Right cardiac atrium (tissue), 5 donors: ENCODE data around the gene ARHGEF10L. TPM values are rescaled to one million over a fixed set of nuclear protein-coding genes. Genes with fewer than 3 reads are reported as not detected.

Experiments used
- ATAC-seq, 2 donors: fragments of 200-7000 bp; cut with Tn5 transposase; one replicate each; pipeline versions ENCODE4 v1.8.0 to v1.9.1; 2020; ENCODE audit warnings: moderate library complexity in 2 of 2, mild to moderate bottlenecking in 1 of 2
- DNase-seq, 3 donors: peaks; one replicate each; pipeline ENCODE4 v3.0.0-alpha.2; 2020
- H3K27ac ChIP-seq: one replicate; pipeline ENCODE4 v1.5.1; 2013; ENCODE audit warnings: mild to moderate bottlenecking, low read length, control low read depth, moderate library complexity
- H3K27me3 ChIP-seq: one replicate; pipeline ENCODE4 v1.6.1; 2013; ENCODE audit not compliant: control insufficient read depth, insufficient read depth
- H3K4me1 ChIP-seq: one replicate; pipeline ENCODE4 v1.6.1; 2013; ENCODE audit warnings: low read length; ENCODE audit not compliant: control insufficient read depth, insufficient read depth
- H3K4me3 ChIP-seq: one replicate; pipeline ENCODE4 v1.5.1; 2013; ENCODE audit warnings: low read length, control low read depth
- H3K9me3 ChIP-seq: one replicate; pipeline ENCODE4 v1.6.1; 2013; ENCODE audit warnings: low read length; ENCODE audit not compliant: control insufficient read depth
- WGBS: extraction: QIAGEN DNeasy Blood & Tissue Kit; methylation state at CpG from one replicate; pipeline ENCODE4 v1.1.7; 2013; 5-methylcytosine and 5-hydroxymethylcytosine counted together
- intact Hi-C, 4 donors: fragments of 100-400 bp; cut with DNase I; formaldehyde crosslinking; loops; one replicate each; pipeline versions ENCODE4 v1.11.0 to v1.14.0; 2022 to 2023
- polyA plus RNA-seq: library from polyadenylated mRNA; stranded (reverse); fragments of 200-250 nt; gene quantifications from one replicate; pipeline ENCODE4 v1.2.3, GENCODE V29; 2013
- total RNA-seq, 4 donors: library from RNA; stranded (reverse); fragmentation: NEBNext Ultra II Directional; extraction: Animal tissue kit (Norgen Biotek cat#: 25700); gene quantifications; one replicate each; pipeline ENCODE4 v1.2.1, GENCODE V29; 2021
- donor health status: healthy with polysubstance abuse.
- donor health status: DM: no; HTN: yes; CAD: no.
- donor health status: DM: no; HTN: no; CAD: no.
- donor health status: DM: no; HTN: yes; CAD: no; lungs with severe emphysema.
- donor health status: DM: yes; HTN: yes; CAD: no.

Gene ARHGEF10L
- total and polyA plus RNA-seq, 5 donors, result 42.6 to 56.4 (median 54.0) TPM

DNA sequence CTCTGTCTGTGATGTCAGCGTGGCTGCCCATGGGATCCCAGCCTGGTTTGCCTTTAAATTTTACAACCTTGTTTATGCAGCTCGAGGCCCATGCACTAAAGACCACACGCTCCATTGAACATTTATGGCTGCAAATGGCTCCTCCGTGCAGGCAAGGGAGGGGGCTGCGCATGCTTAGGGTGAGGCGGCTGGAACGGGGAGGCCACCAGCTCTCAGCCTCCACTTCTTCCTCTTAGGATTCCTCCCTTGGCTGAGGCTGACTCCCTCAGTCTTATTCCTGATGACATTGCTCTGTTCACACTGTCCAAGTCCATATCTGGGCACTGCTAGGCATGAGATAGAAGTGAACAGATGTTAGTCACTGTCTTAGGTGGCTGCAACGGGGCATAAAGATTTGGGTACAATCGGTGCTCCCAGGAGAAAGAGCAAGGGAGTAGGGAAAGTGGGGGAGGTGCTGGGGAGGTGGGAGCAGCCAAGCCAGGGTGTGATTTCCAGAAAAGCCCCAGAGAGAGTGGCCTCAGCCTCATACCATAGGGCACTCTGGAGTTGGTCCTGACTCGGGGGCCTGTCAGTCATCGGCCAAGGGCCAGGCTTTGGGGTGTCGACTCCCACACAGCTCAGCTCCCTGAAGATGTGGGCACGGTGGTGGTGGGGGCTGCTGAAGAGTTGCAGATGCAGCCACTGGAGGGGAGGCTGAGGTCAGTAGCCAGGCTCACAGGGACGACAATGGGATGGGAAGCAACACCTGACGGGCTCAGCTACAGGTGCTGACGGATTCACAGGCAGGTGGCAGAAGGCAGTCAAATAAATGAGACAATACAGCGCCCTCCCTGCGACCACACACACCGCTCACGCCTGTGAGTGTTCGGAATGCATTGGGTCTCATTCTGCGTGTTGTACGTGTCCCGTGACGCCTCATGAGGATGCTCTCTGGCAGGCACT, 178.4 kb downstream of the ARHGEF10L start:
- WGBS, result 79% methylated on average over 25 of the region's 25 CpGs
- no peak overlapping the region for H3K4me3 ChIP-seq
- peak in 1 of 3 donors; percentile 24 for DNase-seq
- no peak for ATAC-seq
- H3K27me3 ChIP-seq, result no peaks in the 10 kb centered on the region
- intact Hi-C loops, result no loop called here
- H3K4me1 ChIP-seq, result no peaks in the 10 kb centered on the region
- no peaks in the 10 kb centered on the region for H3K9me3 ChIP-seq
- H3K27ac ChIP-seq, result no peak overlapping the region

DNA sequence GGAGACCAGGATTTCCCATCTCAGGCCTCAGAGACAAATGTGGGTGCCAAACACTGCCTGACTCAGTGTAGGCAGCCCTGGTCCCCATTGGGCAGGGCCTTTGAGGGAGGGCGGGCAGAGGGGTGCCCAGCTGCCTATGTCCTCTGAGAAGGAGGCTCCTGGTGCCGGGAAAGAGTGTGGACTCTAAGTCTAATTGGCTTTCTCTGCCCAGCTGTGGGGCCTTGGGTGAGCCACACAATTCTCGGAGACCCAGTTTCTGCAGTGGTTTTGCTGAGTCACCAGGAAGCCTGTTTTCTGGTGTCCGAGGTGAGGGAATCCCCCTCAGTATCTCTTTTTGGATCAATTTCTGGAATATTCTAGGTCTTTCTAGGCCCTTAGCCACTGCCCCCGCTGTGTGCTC, 180.4 kb downstream of the ARHGEF10L start:
- DNase-seq (peak in 1 of 3 donors; percentile 1), ATAC-seq (no peak)
- no peak overlapping the region for H3K4me3 ChIP-seq
- intact Hi-C loops, result no loop called here
- H3K27ac ChIP-seq, result no peak overlapping the region
- H3K27me3 ChIP-seq, result no peaks in the 10 kb centered on the region
- no peaks in the 10 kb centered on the region for H3K9me3 ChIP-seq
- no peaks in the 10 kb centered on the region for H3K4me1 ChIP-seq
- 78% methylated on average over 5 of the region's 5 CpGs for WGBS

DNA sequence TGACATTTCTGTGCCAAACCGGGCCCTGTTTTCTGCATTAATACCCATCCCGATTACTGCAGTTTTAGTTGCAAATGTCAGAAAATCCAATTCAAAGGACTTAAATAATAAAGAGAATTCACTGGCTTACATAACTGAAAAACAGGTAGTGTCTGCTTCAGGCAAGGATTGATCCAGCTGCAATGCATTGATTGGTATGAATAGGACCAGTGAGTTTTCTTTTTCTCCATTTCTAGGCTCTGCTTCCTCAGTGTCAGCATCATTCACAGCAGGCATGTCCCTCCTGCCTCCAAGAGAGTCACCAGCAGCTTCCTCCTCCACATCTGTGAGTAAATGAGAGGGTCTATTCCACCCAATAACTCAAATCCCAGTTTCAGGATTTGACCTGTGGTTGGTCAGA, 181.9 kb downstream of the ARHGEF10L start:
- no peak for ATAC-seq
- WGBS, result 95% methylated on average over 2 of the region's 2 CpGs
- H3K27ac ChIP-seq, result no peak overlapping the region
- no peaks in the 10 kb centered on the region for H3K27me3 ChIP-seq
- H3K4me3 ChIP-seq, result no peak overlapping the region
- H3K4me1 ChIP-seq, result no peaks in the 10 kb centered on the region
- intact Hi-C loops, result no loop called here
- no peaks in the 10 kb centered on the region for H3K9me3 ChIP-seq
- no peak for DNase-seq

DNA sequence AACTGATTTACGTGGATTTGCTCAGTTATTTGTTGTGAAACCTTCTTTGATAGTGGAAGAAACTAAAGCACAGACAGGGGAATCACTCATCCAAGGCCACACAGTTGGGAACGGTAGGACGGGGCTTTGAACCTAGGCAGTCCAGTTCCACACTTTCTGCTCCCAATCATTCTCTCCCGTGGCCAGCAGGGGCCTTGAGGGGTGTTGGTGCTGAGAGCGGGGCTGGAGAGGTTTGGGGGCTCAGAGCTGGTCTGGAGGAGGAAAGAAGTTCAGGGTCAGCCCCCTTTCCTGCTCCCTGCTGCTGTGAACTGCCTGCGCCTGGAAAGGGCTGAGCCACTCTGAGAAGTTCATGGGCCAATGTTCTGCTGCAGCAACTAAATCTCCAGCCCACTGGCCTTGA, 184.2 kb downstream of the ARHGEF10L start:
- Histone ChIP-seq H3K4me3 (no peak overlapping the region), H3K9me3 (no peaks in the 10 kb centered on the region), H3K4me1 (no peaks in the 10 kb centered on the region), H3K27me3 (no peaks in the 10 kb centered on the region), H3K27ac (no peak overlapping the region)
- intact Hi-C loops, result no loop called here
- no peak for DNase-seq
- WGBS, result 53% methylated on average over 6 of the region's 6 CpGs
- no peak for ATAC-seq

DNA sequence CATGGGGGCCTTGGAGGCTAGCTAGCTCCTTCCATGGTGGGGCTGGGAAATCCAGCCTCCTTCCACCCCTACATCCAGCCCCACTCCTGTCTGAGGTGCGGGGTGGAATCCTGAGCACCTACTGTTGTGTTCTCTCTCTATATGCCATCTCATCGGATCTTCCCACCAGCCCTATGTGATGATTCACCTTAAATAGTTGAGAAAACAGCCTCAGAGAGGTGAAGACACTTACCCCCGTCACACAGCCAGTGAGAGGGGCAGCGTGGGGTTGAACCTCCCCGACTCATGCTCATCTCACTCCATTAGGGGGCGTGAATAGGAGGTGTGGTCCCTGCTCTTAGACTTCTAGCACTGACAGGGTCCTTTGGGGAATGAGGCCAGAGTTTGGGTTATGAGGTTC, 184.7 kb downstream of the ARHGEF10L start:
- ATAC-seq, result no peak
- DNase-seq, result no peak
- no peak overlapping the region for H3K27ac ChIP-seq
- no peaks in the 10 kb centered on the region for H3K9me3 ChIP-seq
- WGBS, result 86% methylated on average over 6 of the region's 6 CpGs
- no peaks in the 10 kb centered on the region for H3K4me1 ChIP-seq
- no peak overlapping the region for H3K4me3 ChIP-seq
- no peaks in the 10 kb centered on the region for H3K27me3 ChIP-seq
- intact Hi-C loops, result no loop called here

DNA sequence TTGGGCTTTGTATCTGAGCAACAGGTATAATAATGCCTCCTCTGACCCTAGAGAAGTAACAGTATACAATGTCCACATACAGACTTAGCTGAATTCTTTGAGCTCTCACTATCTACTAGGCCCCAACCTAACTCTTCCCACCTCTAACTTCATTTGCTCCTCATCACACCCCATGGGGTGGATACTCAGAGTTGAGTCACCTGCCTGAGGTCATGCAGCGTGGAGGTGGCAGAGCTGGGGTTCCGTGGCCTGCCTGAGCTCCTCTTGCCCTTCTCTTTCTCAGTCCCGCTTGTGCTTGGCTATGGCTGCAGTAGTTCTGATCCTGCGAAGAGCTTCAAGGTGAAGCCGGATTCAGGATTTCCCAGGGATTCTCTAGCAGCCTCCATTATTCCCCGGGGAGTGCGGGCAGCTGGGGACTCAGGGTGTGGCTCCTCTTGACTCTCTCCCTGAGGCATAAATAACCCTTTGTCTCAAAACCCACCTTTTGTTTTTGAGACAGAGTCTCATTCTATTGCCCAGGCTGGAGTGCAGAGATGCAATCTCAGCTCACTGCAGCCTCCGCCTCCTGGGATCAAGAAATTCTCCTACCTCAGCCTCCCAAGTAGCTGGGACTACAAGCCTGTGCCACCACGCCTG, 185.7 kb downstream of the ARHGEF10L start:
- WGBS, result 92% methylated on average over 9 of the region's 9 CpGs
- Histone ChIP-seq H3K4me3 (no peak overlapping the region), H3K27me3 (no peaks in the 10 kb centered on the region), H3K4me1 (no peaks in the 10 kb centered on the region), H3K27ac (no peak overlapping the region), H3K9me3 (no peaks in the 10 kb centered on the region)
- ATAC-seq (no peak), DNase-seq (no peak)
- intact Hi-C loops, result no loop called here

DNA sequence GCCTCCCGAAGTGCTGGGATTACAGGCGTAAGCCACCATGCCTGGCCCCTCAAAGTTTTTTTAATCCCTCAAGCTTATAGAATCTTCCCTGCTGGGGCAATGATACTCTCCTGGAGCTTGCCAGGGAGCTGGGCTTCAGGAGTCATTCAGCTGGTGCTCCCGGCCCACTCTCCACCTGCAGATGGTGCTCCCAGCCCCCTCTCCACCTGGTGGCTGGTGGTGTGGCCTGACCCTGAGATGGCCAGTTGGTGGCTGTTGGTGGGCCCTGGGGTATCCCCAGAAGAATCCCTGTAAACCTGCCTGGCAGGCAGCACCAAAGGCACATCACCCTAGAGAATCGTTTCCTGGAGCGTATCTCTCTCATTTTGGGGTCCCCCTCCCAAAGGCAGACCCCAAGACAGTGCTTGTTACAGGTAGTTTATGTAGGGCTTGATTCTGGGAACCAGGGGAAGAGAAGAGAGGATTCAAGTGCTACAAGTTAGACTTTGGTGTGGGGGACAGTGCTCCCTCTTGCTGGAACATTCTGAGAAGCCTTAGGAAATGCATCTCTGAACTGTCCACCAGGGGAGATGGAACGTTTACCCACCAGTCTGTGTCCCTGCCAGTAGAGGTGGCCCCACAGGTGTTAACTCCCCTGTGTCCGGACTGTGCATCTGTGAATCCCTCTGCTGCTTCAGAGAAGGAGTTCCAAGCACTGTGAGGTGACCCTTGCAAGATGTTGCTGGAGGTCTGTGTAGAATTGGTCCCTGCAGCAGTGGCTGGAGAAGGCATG, 186.5 kb downstream of the ARHGEF10L start:
- ATAC-seq (no peak), DNase-seq (no peak)
- no peak overlapping the region for H3K4me3 ChIP-seq
- H3K9me3 ChIP-seq, result no peaks in the 10 kb centered on the region
- intact Hi-C loops, result no loop called here
- H3K27me3 ChIP-seq, result no peaks in the 10 kb centered on the region
- 67% methylated on average over 7 of the region's 7 CpGs for WGBS
- no peaks in the 10 kb centered on the region for H3K4me1 ChIP-seq
- H3K27ac ChIP-seq, result no peak overlapping the region

DNA sequence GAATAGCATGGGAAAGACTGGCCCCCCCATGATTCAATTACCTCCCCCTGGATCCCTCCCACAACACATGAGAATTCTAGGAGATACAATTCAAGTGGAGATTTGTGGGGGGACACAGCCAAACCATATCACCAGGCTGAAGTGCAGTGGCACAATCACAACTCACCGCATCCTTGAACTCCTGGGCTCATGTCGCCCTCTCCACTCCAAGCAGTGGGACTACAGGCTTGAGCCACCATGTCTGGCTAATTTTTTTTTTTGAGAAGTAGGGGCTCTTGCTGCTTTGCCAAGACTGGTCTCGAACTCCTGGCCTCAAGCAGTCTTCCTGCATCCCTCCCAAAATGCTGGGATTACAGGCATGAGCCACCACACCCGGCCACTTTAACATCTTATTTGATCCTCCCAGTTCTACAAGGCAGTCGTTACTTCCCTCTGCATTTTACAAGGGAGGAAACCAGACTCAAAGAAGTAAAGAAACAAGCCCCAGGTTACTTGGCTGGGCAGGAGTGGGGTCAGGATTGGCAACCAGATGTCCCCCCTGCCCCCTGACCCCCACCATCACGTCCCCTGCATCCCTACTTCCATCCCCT, 188.7 kb downstream of the ARHGEF10L start:
- WGBS, result 84% methylated on average over 6 of the region's 6 CpGs
- no peak for ATAC-seq
- intact Hi-C loops, result no loop called here

DNA sequence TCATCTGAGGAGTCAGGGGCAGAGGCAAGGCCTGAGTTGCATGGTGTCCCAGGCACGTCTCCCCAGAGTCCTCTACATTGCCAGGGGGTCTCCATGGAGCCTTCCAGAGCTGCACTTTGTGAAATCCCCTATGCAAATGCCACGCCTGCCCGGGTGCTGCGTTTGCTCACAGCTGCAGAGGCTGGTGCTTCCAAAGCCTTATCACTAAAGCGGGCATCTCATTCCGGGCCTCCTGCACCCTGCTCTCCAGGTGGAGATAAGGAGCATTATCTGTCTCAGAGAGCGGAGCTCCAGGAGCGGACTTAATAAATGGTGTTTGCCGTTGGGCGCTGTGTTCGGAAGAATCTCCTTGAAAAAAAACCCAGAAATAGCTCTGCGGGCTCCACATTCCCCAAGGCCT, 189.8 kb downstream of the ARHGEF10L start:
- no peak for ATAC-seq
- H3K27ac ChIP-seq, result no peak overlapping the region
- no peak overlapping the region for H3K4me3 ChIP-seq
- H3K27me3 ChIP-seq, result no peaks in the 10 kb centered on the region
- no peaks in the 10 kb centered on the region for H3K9me3 ChIP-seq
- WGBS, result 56% methylated on average over 12 of the region's 12 CpGs
- H3K4me1 ChIP-seq, result no peaks in the 10 kb centered on the region
- intact Hi-C loops, result no loop called here
- no peak for DNase-seq

More for the DNA sequence above, 188.7 kb downstream of the ARHGEF10L start:
- H3K4me1 ChIP-seq, result no peaks in the 10 kb centered on the region
- H3K27me3 ChIP-seq, result no peaks in the 10 kb centered on the region
- H3K27ac ChIP-seq, result no peak overlapping the region
- H3K9me3 ChIP-seq, result no peaks in the 10 kb centered on the region
- H3K4me3 ChIP-seq, result no peak overlapping the region
- no peak for DNase-seq

DNA sequence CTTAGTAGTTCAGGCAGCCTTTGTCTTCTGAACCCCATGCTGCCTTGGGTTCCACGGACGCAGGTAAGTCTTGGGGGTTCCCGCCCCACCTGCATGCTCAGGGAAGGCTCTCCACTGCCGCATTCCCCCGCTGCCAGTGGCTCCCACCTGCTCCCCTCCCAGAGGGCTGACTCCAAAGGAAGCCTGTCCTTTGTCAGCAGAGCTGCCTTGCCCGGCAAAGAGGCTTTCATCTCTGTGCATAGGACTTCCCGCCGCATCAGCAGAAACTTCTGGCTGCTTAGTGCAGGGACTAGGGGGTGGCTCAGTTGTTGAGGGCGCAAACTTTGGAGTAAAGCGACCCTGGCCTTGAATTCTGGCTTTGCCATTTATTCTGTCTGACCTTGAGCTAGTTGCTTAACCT, 190.4 kb downstream of the ARHGEF10L start:
- intact Hi-C loops, result no loop called here
- no peaks in the 10 kb centered on the region for H3K4me1 ChIP-seq
- ATAC-seq, result no peak
- H3K27ac ChIP-seq, result no peak overlapping the region
- no peak for DNase-seq
- H3K4me3 ChIP-seq, result no peak overlapping the region
- WGBS, result 73% methylated on average over 10 of the region's 10 CpGs
- H3K9me3 ChIP-seq, result no peaks in the 10 kb centered on the region
- H3K27me3 ChIP-seq, result no peaks in the 10 kb centered on the region
